SW 1271 (cell line): Measurements from ENCODE around the gene NHEJ1.

Experiments
- DNase-seq, 2 experiments: peaks; one replicate each; lab custom pipeline; 2025; lab: John Stamatoyannopoulos, UW

NHEJ1 gene

DNA sequence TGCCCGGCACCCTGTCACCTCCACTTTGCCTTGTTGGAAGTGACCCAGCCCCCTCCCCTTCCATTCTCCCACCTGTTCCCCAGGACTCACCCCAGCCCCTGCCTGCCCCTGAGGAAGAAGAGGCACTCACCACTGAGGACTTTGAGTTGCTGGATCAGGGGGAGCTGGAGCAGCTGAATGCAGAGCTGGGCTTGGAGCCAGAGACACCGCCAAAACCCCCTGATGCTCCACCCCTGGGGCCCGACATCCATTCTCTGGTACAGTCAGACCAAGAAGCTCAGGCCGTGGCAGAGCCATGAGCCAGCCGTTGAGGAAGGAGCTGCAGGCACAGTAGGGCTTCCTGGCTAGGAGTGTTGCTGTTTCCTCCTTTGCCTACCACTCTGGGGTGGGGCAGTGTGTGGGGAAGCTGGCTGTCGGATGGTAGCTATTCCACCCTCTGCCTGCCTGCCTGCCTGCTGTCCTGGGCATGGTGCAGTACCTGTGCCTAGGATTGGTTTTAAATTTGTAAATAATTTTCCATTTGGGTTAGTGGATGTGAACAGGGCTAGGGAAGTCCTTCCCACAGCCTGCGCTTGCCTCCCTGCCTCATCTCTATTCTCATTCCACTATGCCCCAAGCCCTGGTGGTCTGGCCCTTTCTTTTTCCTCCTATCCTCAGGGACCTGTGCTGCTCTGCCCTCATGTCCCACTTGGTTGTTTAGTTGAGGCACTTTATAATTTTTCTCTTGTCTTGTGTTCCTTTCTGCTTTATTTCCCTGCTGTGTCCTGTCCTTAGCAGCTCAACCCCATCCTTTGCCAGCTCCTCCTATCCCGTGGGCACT lies 21.9 kb upstream of the NHEJ1 start:
- DNase-seq, result no peak

GRCh38 chr2:219181531-219181930 lies 20.9 kb upstream of the NHEJ1 start:
- DNase-seq, result no peak

GRCh38 chr2:219180961-219181360 lies 20.3 kb upstream of the NHEJ1 start:
- DNase-seq, result no peak

GRCh38 chr2:219179601-219180465 lies 19.2 kb upstream of the NHEJ1 start:
- DNase-seq, result no peak

DNA sequence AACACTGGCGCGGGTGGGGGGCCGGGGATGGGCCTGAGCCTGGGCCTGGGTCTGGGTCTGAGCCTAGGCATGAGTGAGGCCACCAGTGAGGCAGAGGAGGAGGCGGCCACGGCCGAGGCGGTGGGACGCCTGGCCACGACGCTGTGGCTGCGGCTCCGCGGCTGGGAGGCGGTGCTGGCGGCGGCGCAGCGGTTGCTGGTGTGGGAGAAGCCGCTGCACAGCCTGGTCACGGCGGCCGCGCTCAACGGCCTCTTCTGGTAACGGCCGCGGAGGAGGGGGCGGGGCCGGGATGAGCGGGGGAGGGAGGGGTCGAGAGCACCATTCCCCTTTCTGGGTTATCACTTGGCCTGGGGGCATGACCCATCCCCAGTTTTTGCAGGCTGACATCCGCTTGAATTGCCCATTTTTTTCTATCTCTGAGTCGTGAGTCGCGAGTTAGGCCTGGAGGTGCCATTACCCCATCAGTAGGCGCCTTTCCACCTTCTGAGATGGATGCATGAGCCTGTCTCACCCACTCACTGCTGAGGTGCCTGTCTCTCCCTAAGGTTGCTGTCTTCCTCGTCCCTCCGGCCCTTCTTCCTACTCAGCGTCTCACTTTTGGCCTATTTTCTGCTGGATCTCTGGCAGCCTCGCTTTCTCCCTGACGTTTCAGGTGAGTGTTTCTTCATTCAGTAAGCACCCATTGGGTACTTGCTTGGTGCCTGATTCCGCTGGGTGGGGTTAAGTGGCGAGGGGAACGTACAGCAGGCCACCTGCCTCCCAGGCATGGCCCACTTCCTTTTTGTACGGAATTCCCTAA lies 18.0 kb upstream of the NHEJ1 start:
- peak in 1 of 2 experiments; percentile 29 for DNase-seq

- DNase-seq, result peak; percentile 55 to 84
These were observed 17.1 kb upstream of the NHEJ1 start, which contains the start of gene RETREG2 for GRCh38 chr2:219177552-219178376. Gene RETREG2, plus strand, starts transcription at chr2:219178275. Its CDS starts 78 bp downstream, at chr2:219178353.

DNA sequence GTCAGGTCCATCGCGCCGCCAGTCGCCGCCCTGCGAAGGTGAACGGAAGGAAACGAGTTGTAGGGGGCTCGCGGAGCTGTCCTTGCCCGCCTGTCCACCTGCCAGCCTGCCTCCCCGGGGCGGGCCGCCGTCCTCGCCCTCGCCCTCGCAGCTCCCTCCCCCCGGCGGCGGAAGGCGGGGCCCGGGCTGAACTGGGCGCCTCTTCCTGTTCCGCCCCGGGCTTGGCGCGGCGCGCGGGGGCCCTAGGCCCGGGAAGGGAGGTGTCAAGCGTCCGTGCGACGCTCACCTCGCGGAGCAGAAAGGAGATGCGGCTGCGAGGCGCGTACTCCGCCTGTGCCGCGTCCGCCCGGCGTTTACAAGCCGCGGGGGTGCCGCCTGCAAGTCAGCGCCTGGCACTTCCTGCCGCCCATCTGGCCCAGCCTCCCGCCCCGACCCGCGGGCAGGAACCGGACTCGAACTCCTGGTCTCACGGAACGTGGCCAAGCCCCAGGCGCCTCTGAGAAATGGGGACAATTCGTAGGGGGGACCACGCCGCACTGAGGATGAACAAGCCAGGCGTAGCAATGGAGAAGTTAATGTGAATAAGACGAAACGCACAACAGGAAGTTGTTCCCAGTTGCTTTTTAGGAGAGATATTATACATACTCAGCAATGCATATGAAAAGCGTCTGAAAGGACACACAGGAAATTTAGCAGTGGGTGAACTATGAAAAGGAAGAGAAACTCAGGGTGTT lies 16.4 kb upstream of the NHEJ1 start, which contains the start of gene CNPPD1:
Gene CNPPD1, minus strand, starts transcription at position 108 of the 734 bp plus-strand sequence. Its CDS starts 97 bp downstream, at position 11.
- DNase-seq, result peak; percentile 39 to 77

- peak in 1 of 2 experiments; percentile 51 for DNase-seq
These were observed 15.6 kb upstream of the NHEJ1 start for GRCh38 chr2:219175928-219176817.

DNA sequence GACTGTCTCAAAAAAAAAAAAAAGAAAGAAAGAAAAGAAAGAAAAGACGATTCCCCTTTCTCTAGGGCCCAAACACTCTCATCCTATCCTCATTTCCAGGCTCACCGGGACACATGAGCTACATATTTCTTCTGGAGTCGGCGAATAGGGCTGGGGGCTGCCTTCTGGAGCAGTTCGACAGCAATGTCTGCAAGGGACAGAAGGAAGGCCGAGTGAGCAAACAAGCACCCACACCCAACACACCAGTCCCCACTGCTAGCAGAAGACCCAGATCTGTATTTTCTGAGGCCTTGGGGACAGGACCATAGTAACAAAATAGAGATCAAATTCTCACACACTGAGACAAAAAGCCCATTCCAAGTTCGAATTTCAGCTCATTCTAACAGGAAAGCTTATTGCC lies 14.9 kb upstream of the NHEJ1 start:
- DNase-seq, result no peak

DNA sequence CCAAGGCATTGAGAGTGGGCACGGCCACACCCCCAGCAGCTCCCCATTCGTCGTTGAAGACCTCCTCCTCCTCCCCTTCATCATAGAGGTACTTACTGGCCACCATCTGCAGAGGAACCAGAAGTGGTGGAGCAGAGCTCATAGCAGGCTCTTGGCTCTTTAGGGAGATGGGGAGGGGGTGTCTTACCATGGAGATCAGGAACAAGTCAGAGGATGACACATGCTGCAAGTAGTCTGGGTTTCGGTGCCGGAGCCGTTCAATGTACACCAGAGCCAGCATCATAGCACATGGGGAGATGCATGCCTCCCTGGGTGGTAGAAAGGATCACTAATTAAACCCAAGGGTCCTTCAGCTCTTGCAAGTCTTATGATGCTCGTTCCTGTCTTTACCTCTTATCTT lies 14.2 kb upstream of the NHEJ1 start:
- DNase-seq, result no peak

DNA sequence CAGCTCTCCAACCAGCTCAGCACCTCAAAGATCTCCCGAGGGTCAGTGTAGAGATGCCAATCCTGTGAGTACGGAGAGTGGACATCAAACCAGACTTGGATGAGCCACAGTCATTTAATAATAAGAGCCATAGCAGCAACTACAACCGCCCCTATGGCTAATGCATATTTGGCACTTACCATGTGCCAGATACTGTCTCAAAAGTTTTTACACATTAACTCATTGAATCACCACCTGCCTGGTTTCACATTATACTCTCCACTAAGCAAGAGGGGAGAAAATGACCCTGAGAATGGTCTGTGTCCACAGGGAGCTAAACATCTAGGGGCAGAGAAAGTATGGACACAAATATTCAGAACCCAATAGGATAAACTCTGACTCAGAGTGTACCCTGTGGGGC lies 13.5 kb upstream of the NHEJ1 start:
- no peak for DNase-seq

GRCh38 chr2:219173176-219173575 lies 12.6 kb upstream of the NHEJ1 start:
- no peak for DNase-seq

DNA sequence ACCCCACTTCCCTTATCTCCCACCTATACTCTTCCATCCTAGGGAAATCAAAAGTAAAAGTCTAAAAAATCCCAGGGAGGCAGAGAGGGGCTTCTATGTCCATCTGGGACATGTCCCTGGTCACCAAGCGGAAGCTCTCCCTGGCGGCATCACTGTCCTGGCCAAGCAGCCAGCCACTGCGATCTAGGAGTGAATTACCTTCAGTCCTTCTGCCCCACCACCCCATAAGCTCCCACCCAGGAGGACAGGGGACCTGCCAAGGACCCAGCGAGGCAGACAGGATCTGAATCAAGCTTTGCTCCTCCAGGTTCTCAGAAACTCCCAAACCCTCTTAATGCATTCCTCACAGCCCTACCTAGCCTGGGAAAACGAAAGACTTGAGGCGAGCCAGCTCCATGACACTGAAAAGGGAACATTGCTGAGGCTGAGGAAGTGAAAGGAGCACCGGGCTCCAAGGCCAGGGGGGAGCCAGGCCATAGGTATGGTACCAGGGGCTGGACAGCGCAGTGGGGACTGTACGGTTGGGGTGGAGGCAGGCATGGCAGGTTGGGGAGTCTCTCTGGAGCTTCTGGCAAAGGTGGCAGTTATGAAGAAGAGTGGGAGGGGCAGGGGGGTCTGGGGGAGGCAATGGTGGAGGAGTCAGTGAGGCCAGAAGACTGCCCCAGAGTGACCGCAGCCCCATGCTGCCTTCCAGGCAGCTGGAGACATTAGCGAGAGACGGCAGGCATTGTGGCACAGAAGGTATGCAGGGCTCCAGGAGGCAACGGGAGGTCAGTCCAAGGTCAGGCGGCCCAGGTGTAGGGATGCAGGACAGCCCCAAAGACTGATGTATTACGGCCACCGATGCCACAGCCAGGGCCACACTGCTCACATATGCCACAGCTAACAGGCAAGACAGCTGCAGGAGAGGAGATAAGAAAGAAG lies 11.9 kb upstream of the NHEJ1 start:
- no peak for DNase-seq

- DNase-seq, result peak in 1 of 2 experiments; percentile 9
These were observed 10.6 kb upstream of the NHEJ1 start for GRCh38 chr2:219171231-219171651.

GRCh38 chr2:219169930-219170654 lies 9.5 kb upstream of the NHEJ1 start, which contains the start of gene SLC23A3:
Gene SLC23A3, minus strand, starts transcription at chr2:219170029. Its CDS starts 45 bp downstream, at chr2:219169984.
- no peak for DNase-seq

GRCh38 chr2:219168932-219169331 lies 8.3 kb upstream of the NHEJ1 start:
- DNase-seq, result no peak

DNA sequence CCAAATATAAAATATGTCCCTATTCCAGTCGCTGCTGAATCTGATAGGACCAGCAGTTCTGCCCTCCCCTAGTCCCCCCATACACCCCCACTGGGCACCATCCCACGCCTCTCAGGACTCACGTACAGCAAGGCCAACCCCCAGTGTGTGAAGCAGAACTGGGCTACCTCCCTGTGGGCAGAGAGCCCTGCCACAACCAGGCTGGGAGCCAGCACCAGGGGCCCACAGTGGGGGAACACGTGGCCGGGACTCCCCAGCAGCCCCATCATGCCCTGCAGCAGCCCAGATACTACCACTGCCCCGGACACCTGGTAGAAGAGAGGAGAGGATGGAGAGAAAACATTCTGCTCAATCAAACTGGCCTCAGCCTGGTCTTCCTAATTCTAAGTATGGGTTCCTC lies 7.9 kb upstream of the NHEJ1 start:
- DNase-seq, result no peak
